Suppressor macrophage (primary cell): ENCODE measurements around the gene GMCL2.
A peak's percentile ranks its signal among the peaks of the same experiment; 100 is the strongest.
"Not testable (repeated sequence)": the region's sequence is repeated elsewhere in the genome, so short reads cannot be mapped to it uniquely, and the experiment has no call there.

ENCODE experiments used
- DNase-seq, 4 experiments: peaks; one replicate each; pipeline ENCODE4 v3.0.0-alpha.2; 2020 to 2022

GMCL2 gene

DNA sequence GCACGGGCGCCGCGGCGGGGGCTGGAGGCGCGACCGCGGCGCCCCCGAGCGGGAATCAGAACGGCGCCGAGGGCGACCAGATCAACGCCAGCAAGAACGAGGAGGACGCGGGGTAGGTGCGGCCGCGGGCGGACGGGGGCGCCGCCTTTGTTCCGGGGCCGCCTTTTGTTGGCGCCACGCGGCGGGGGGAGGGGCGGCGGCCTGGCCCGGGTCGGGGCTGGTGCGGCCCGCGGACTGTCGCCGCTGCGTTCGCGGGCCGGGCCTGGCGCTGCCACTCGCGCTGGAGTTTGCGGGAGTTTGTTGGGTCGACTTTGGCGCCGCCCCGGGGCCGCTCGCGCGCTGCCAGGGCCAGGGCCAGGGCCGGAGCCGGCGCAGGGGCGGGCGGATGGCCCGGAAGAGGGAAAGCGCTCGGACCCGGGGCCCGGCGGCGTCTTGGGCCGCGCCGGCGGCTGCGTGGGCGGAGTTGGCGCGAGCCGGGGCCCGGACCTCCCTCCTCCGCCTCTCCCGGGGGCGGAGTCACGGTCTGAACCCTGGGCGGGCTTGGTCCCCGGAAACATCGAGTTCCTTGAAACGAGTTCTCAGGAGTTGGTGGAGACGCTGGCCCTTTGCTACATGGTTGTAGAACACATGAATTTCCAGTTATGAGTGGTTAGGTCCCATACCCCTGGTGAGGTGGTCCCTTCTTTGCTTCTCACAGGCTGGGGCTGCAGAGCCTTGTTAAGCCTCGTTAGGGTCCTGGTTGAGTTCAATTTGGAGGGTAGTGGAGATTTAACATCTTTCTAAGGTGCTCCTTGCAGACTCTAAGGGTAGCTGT is 18.0 kb upstream of the GMCL2 start:
- peak; percentile 81 to 96 (median 90) for DNase-seq

DNA sequence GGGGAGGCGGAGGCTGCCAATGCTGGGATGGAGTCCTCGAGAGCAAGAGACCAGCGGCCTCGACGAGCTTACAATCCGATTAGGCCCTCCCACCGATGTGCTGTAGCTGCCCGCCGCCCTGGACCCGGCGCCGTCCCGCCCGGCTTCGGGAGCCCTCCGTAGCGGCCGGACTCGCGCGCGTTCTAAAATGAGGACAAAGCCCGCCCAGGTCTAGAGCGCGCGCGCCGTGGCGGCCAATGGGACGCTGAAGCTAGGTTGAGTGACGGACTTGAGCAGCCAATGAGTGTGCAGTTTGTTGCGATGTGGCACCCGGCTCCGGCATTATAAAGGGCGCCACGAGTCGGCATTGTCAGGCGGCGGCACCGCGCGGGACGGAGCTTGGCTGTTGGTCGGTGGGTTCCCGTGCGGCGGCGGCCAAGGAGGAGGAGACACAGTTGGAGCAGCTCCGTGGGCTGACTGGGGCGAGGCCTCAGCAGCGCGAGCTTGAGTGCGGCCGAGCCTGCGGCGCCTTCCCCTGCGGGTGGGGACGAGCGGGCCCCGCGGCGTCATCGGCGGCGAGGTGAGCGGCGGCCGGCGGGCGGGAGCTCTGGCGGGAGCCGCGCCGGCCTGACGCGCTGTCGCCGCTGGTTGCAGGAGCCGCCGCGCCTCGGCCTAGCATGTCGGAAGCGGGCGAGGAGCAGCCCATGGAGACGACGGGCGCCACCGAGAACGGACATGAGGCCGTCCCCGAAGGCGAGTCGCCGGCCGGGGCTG is 17.2 kb upstream of the GMCL2 start, which contains the start of gene HNRNPAB:
HNRNPAB (plus strand) TSS at position 352 of the 753 bp plus-strand sequence; CDS start at position 657, 305 bp downstream.
- peak; percentile 97 to 99 (median 98) for DNase-seq

DNA sequence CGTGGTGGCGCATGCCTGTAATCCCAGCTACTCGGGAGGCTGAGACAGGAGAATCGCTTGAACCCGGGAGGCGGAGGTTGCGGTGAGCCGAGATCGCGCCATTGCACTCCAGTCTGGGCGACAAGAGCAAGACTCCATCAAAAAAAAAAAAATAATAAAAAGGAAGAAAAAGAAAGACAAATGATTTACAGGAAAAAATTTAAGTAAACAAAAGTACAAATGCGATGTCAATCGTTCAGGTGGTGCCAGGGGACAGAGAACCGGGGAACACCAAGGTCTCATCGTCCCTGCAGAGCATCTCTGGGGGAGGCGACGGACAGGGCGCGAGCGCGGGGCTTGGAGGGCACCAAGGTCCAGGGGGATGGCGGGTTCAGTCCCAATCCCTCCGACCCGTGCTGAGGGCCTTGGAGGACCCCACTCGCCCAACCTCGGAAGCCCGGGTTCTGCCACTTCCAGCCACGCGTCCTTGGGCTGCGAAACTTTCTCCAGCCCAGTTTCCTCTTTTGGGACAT is 16.6 kb upstream of the GMCL2 start:
- DNase-seq = no peak

DNA sequence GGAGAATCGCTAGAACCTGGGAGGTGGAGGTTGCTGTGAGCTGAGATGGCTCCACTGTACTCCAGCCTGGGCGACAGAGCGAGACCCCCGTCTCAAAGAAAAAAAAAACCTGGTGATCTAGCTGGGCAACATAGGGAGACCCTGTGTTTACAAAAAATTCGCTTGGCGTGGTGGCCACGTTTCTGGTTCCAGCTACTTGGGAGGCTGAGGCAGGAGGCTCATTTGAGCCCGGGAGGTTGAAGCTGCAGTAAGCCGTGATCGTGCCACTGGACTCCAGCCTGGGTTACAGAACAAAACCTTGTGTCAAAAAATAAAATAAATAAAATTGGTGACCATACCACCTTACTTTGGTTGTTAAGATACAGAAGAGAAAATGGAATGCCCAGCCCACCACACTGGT is 15.4 kb upstream of the GMCL2 start:
- DNase-seq = no peak

DNA sequence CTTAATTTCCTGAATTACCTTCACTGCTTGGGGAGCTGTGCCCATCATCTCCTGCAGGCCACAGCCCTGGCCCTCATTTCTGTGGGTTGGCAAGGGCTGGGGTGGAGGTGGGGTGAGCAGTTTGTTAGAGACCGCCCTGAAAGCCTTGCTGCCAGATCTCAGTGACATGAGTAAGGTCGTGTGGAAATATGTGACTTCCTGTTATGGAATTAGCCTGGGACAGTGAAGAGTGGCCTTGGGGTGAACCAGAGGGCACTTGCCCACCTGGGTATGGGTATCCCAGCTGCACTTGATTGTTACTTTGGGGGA is 14.7 kb upstream of the GMCL2 start:
- DNase-seq = peak; percentile 49 to 70 (median 65)

DNA sequence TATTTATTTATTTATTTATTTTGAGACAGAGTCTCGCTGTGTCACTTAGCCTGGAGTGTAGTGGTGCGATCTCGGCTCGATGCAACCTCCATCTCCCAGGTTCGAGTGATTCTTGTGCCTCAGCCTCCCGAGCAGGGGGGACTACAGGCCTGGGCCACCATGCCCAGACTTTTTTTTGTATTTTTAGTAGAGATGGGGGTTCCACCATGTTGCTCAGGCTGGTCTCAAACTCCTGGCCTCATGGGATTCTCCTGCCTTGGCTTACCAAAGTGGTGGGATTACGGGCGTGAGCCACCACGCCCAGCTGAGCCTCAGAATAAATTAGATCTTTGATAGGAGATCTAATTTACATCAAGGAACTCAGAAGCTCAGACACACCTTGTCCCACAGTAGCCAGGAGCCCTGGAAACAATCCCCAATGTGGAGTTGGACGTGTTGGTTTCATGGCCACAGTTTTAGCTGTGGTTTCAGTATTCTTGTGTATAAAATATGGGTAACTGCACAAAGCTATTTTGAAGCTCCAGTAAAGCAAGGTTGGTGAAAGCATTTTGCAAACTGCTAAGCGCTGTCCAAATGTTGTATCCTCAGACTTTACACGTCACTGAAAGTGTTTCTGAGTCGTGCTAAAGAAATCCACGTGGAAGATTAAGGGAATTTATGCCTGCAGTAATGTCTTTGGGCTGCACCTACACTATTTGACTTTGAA is 14.2 kb upstream of the GMCL2 start:
- no peak for DNase-seq

DNA sequence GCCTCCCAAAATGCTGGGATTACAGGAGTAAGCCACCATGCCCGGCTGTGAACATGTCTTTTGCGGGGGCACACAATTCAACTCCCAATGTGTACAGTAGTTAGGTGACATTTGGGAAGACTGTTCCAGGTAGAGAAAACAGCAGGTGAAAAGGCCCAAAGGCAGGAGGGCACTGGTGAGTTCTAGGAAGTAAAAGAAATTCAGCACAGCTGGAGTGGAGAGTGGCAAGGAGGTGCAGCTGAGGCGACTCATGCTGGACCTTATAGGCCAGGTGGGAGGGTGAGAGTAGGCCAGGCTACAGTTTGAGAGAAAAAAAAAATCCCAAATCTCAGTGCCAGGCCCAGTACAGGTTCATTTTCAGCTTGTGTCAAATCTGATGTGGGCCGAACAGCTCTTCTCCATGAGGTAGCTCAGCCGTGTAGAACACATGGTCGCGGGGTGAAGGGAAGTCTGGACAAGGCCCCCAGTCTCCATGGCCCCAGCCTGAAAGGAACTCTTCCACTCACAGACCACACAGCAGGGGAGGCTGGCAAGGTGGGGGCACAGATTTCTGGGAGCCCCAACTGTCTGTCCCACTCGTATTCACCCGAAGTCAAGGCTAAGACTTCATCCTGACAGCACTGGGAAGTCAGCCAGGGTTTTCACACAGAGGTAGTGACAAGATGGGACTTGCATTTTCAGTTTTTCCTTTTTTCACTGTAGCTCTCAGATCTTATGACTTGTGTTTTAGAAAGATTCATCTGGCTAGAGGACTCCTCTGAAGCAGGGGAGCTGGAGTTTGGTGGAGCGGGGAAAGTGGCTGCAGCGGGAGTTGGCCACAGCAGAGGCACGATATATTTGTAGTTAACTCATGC is 12.6 kb upstream of the GMCL2 start:
- no peak for DNase-seq

DNA sequence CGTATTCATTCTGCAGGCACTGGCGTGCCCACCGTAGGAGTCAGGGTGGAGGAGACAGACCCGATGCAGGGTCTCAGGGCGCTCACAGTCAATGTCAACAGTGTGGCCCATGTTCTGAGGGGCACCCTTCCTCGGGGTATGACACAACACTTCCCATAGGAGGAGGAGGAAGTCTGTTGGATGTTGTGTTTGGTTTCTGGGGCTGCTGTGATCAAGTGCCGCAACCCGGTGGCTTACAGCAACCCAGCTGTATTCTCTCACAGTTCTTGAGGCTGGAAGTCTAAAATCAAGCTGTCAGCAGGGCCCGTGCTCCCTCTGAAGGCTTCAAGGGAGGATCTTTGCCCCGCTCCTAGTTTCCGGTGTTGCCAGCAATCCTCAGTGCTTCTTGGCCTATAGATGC is 11.5 kb upstream of the GMCL2 start:
- peak; percentile 37 to 58 (median 46) for DNase-seq

DNA sequence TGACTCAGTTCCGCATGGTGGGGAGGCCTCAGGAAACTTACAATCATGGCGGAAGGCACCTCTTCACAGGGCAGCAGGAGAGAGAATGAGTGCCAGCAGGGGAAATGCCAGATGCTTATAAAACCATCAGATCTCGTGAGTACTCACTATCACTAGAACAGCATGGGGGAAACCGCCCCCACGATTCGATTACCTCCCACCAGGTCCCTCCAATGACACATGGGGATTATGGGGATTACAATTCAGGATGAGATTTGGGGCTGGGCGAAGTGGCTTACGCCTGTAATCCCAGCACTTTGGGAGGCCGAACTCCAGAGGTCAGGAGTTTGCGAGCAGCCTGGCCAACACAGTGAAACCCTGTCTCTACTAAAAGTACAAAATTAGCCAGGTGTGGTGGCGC is 11.0 kb upstream of the GMCL2 start:
- not testable (repeated sequence) for DNase-seq

DNA sequence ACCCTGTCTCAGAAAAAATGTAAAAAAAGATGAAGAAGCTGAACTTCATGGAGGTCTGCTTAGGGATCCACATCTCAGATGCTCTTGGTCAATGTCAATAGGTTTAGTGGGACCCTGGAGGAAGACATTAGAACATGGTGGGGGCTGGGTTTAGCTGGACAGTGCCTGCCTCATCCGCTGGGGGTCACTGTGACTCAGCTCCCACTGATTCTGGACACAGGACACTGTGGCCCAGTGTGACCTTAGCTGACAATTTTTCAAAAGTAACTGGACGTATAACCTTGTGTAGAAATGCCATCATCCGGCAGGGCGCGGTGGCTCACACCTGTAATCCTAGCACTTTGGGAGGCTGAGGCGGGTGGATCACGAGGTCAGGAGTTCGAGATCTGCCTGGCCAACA is 9.8 kb upstream of the GMCL2 start:
- no peak for DNase-seq

DNA sequence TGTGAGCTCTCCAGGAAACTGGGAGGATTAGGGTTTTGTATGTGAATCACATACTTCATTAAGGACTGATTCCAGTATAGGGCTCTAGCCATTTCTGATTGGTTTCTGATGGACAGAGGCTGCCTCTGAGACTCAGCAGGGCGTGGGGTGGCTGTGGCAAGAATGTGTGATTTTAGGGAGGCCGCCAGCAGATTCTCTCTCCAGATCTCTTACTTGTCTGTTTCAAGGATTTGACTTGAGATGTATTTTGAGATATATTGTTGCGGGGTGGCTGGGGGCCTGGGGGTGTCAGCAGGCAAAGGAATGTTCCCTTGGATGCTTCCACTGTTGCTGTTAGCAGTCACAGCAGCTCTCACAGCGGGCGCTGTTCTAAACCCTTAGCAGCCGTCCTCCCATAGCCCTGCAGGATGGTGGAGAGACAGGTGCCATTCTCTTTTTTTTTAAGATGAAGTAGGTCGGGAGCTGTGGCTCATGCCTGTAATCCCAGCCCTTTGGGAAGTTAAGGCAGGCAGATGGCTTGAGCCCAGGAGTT is 9.2 kb upstream of the GMCL2 start:
- no peak for DNase-seq

DNA sequence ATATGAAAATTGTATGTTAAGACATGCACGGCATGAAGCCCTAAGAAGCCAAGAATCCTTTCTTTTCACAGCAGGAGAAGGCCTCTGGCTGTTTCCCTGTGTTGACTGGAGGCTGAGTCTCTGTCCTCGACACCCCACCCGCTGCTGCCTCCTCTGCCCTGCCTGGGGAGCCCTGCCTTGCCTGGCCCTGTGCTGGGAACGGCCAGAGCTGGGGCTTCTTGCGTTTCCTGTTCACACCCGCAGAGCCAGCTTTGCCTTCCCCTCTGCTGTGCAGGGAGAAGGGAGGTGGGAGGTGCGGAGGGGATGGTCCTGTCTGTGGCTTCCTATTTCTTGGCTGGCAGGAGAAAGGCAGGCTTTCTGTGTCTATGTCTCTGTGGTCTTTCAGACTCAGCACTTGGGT is 6.9 kb upstream of the GMCL2 start:
- peak; percentile 26 to 71 (median 52) for DNase-seq

DNA sequence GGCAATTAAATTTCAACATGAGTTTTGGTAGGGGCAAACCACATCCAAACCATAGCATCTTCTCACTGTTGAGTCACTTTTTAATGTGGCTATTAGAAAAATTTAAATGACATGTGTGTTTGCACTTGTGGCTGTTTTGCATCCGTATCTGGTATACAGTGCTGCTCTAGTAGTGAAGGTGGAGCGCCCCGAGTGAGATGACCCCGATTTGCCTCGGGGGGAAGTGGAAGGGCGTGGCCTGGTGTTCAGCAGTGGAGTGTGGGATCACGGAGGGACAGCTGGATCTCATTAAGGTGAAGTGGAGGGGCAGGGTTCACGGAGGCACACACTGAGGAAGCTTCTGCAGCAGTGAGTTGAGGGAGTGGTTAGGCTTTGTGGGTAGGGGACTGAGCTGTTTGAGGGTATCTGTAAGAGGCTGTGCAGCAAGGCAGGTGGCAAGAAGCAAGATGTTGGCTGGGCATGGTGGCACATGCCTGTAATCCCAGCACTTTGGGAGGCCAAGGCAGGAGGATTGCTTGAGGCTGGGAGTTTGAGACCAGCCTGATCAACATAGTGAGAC is 6.2 kb upstream of the GMCL2 start:
- no peak for DNase-seq

DNA sequence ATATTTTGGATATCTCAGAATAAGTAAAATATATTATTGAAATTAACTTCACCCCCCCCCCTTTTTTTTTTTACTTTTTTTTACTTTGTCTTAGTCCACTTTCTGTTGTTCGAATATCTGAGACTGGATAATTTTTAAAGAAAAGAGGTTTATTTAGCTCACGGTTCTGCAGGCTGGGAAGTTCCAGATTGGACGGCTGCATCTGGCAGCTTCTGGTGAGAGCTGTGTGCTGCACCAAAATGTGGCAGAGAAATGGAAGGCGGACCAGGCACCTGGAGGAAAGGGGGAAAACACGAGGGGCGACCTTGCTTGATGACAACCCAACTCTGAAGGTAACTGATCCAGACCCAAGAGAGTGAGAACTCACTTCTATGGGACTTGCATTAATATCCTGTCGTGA is 5.6 kb upstream of the GMCL2 start:
- DNase-seq = no peak

DNA sequence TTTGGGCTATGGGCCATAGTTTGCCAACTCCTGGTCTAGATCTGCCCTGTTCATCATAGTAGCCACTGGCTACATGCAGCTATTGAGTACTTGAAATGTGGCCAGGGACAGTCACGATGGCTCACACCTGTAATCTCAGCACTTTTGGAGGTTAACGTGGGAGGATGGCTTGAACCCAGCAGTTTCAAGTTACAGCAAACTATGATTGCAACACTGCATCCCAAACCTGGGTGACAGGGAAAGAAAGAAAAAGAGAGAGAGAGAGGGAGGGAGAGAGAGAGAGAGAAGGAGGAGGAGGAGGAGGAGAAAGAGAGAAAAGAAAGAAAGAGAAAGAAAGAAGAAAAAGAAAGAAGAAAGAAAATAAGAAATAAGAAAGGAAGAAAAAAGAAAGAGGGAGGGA is 5.1 kb upstream of the GMCL2 start:
- no peak for DNase-seq

DNA sequence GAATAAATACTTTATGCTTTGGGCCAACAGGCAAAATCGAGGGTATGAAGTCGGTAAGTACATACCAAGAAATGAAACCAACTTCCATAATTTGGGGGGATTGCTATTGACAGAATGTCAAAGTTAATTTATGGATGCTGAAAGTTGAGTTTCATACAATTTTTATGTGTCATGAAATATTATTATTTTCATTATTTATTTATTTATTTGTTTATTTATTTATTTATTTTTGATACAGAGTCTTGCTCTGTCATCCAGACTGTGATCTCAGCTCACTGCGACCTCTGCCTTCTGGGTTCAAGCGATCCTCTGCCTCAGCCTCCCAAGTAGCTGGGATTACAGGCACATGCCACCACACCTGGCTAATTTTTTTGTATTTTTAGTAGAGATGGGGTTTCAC is 4.5 kb upstream of the GMCL2 start:
- no peak for DNase-seq

DNA sequence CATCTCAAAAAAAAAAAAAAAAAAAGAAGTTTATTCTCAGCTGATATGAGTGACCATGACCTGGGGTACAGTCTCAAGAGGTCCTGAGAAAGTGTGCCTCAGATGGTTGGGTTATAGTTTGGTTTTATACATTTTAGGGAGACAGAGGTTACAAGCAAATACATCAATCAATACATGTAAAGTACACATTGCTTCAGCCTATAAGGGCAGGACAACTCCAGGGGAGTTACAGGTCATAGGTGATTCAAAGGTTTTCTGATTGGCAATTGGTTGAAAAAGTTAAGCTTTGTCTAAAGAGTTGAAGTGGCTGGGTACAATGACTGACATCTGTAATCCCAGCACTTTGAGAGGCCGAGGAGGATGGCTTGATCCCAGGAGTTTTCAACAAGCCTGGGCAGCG is 2.3 kb upstream of the GMCL2 start:
- no peak for DNase-seq

DNA sequence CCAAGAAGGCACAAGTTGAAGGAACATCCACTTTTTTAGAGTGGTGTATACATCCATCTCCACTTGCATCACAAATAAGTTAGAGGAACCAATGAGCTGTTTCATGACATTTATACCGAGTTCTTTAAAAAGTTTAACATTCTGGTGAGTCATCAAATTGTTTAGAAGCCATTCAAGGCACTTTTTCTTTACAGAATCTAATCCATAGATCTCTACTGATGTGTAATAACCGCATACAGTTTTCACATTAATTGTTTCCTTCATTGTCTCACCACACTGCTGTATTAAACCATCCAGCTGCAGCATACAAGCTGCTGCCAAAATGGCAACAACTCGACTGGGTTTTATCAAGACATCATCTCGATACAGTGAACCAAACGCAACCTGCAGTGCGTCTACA is 744 bp downstream of the GMCL2 start:
- DNase-seq = peak in 2 of 4 experiments; percentile 38 to 50

DNA sequence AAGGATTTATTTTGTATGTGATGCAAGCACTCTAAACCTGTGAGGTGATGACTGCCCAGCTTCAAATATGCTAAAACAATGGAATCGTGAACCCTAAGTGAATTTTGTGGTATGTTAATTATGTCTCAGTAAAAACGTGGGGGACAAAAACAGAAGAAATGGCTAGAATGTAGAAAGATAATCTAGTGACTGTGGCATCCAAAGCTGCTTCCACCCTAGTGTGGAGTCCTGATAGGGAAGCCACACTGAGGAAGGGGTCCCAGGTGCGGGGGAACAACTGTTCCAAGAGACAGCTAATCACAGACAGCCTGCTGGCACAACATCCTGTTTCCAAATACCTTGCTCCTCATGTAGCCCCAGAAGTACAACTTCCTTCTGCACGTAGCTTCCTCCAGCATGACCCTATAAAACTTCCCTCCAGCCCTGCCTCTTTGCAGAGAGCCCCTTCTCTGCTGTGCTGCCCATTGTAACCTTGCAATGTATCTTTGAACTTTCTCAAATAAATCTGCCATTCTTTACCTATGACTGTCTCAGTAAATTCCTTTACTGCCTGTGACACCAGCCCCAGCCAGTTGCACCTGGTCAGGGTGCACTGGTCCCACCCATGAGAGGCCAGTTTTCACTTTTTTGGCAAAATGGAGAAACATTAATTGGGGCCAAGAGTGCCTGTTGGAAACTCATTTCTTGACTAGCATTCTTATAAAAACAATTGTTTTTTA is 4.9 kb downstream of the GMCL2 start:
- DNase-seq = peak in 3 of 4 experiments; percentile 22 to 46 (median 35)

DNA sequence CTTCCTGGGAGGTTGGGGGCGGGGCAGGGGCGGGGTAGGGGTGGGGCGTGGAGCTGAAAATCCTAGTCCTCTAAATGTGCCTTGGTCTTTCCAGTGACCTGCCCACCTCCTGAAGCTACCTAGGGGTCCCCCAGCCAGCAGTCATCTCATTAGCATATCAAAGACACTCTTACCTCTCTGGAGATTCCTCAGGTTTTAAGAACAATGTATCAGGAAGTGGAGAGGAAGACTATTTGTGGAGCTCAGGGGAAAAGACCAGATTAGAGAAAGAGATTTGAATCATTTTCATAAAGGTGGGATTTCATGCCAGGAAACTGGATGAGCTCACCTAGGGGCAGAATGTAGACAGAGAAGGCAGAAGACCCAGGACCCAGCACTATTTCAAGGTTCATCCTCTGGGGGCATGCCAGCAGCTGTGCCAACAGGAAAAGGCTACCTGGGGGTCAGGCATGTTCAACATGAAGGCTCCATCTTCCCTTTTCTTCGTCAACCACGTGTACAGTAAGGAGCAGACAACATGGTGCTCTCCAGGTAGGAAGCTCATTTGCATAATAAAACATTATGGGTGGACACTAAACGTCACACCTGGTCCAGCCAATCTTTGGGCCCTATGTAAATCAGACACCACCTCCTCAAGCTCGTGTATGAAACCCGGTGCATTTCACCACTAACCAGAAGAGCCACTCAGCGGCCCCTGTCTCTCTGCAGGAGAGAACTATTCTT is 6.9 kb downstream of the GMCL2 start:
- DNase-seq = no peak
